DMS 273 treated with DMSO at 0.1 percent for 48 hours (cell line): ENCODE data around the gene SND1.

Experiments used
- DNase-seq: peaks from one replicate; lab custom pipeline; 2025; lab: John Stamatoyannopoulos, UW

SND1 gene

DNA sequence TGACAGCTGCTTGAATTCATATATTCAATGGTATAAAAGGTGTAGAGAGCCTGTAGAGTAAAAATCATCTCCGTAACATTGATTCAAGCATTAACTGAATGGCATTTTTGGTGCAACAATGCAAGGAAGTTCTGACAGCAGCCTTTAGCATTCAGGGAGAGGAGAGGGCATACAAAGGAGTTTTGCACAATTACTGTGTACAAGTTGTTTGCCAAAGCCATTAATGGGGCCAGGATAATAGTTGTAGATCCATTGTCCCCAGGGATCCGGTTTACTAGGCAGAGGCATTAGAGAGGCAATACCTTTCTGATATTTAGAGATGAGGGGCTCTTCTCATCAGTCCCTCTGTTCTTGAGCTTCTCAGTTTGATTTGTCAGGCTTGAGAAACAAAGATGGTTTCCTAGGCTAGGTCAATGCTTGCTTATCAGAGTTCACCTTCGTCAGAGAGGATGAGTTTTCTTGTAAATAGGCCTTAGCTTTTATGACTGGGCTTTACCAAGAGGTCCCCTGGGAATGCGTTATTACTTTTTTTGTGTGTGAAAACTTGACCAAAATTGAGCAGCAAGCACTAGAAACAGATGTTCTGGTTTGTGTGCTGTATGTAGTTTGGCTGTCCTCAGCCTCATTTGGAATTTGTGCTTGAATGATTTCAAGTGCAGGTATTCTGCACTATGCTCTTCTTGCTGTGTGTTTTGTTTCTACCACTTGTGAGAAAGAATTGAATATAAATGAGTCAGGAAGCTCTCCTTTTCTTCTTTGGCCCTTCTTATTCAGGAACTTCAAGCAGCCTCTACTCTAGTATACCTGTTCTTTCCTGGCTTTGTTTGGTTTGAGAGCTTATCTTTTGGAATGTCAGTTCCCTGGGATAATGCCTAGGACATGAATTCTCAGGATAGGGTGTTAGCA lies 32.0 kb downstream of the SND1 start:
- DNase-seq = no peak

DNA sequence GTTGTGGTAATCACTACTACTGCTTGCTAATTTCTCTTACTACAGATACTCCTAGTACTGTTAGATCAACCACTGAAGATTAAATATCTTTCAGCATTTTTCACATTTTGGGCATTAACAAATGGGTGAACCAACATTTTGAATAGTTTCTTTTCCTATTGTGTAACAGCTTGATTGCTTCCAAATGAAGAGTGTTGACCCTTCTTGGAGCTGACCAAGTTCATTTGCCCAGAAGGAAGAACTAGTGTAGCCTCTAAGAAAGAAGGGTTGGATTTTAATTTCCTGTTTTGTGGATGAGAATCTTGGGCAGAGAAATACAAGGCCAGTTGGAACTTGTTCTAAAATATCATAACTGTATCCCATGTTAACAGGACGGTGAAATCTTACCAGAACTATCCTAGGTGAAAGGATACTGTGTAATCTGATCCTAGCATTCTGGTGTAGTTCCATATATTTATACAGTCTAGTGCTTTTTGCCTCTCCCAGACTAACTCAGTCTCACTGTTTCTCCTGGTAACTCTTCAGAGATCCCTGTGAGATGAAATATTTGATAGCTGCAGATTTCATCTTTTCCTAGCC lies 37.3 kb downstream of the SND1 start:
- DNase-seq = no peak

DNA sequence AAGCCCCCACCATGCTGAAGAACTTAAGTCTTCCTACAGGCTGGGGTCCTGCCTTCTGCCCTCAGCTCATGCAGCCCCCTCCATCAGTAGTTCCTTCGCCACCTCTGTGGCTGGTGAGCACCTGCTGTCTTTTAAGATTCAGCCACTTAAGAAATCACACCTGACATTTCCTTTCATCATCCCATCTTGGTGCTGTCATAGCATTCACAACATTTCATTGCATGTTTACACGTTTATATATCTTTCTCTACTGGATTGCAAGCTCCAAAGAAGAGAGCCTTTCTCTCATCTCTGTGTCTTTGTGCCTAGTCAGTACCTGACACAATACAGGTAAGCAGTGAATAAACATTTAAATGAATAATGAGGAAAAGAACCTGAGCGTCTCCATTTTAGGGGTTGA lies 38.3 kb downstream of the SND1 start:
- DNase-seq = no peak

DNA sequence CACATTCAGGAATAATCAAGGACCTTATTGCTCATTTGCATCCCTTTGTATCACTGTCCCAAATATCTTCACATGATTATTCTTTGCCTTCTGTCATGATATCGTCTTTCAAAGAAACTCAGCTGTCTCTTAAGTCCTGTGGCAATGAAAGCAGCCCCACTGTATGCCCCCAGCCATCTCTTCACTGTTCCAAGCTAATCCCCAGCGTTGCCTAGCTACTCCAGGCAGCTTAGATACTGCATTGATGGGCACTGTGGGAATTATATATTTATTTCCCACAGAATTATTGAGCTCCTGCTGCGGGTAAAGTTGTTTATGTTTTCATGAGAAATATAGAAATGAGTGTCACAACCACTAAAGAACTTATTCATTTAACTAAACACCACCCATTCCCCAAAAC lies 38.8 kb downstream of the SND1 start:
- DNase-seq = no peak

DNA sequence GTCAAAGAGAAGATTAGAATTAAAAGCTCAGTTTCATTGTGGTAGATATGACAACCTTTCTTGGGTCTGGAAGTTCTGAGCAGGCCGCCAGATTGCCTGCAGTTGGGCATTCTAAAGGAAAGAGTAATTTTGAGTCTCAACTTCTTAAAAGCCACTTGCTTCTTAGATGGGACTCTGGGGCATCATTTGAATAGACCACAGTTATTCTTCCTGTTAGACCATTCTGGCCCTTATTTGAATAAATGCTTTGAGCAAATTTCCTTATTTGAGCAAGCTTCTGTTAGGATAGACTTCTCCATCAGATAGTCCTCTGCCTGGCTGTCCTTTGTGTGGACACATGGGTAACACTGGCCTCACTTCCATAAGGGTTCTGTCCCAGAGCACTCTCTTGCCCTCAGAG lies 40.2 kb downstream of the SND1 start:
- no peak for DNase-seq

DNA sequence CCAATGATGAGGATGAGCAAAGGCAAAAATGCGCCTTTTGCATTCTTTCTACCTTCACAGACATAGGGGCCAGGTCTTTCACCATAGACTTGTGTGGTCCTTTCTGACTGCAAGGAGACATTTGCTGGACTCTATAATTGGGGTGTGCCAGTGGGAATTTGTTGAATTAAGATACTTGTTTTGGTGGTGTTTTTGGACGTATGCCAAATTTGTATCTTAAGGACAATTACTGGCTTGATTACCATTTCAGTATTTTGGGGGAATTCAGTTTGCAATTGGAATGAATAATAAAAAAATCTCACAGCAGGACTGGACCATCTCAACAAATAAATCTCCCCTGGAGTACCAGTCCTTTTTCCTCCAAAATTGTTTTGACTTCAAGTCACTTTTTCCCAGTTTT lies 47.9 kb downstream of the SND1 start:
- no peak for DNase-seq

DNA sequence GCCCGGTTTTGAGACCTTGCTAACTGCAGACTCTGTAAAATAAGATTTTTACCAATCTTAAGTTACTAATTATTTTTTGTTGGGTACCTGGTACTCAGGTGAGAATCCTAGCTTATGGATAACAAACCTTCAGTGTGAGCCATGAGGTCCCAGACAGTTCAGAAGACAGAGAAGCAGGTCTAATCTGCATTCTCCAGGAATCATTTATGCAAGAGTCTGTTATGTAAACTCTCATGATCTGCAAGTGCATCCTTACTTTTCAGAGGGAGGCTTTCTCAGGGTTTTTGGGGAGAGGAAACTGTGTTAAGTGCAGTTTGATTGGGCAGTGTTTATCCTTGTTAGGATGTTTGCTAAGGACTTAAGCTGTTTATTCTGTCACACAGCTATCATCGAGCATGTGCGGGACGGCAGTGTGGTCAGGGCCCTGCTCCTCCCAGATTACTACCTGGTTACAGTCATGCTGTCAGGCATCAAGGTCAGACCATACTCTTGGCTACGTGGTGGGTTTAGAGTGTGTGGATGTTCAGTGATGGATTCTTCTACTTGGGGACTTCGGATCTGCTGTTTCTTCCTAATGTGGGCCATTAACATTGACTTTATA lies 50.2 kb downstream of the SND1 start:
- DNase-seq = no peak

DNA sequence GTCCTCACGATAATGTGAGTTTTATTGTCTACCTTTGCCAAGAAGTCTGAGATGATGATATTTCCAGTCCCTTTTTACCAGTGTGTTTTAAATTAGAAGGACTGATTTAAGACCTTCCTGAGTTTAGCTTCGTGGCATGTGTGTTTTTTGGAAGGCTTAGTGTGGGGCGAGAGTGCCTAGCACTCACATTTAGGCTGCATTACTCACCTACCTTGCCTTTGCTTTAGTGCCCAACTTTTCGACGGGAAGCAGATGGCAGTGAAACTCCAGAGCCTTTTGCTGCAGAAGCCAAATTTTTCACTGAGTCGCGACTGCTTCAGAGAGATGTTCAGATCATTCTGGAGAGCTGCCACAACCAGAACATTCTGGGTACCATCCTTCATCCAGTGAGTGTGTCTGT lies 50.9 kb downstream of the SND1 start:
- no peak for DNase-seq

DNA sequence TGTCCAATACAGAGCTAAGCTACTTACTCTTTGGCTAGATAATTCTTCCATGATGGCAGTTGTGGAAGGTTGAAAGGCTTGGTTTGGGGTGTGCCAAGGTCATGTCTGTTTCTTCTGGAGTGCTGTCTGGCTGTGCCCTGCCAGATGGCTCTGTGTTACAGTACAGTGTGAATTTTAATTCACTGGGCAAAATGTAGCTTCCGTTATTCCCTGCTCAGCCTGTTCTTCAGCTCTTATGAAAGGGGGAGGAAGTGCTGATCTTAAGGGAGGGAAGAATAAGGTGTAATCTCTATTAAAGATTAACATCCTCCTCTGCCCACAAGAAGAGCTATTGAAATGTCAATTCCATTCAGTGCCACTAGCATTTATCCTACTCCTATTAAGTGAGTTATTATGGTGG lies 52.2 kb downstream of the SND1 start:
- DNase-seq = peak; percentile 36

DNA sequence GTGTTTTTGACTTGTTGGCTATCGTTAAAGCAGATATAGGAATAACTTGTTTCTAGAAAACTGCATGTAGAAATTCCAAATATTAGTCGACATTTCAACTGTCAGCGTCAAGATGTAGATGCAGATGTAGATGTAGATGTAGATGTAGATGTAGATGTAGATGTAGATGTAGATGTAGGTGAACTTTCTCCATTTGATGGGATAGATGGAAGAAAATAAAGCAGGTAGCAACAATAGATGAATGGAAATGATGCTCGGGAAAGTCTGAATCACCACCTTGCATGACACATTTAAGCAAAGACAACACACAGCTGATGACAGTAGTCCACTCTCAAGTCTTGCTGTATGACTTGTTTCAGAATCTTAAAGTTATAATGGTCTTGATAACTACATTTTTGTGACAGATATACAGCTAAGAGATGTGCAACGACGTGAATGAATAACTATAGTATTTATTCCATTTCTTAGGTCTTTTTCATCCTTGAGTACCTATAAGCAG lies 53.5 kb downstream of the SND1 start:
- DNase-seq = no peak

DNA sequence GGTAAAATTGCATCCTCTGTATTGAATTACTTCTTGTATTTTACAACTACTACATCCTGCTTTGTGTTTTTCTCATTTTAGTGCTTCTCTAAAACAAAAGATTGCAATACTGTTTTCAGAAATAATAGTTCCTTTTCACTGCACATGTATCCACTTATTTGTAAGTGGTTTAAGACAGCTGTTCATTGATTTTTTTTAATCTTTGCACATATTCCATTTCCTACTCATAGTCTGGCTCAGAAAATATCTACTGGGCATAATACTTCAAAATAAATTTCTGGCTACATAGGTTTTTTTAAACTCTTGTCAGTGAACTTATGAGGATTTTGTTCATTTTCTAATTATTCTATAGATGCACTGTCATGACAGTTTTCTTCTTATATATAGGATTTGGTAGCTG lies 54.8 kb downstream of the SND1 start:
- no peak for DNase-seq

DNA sequence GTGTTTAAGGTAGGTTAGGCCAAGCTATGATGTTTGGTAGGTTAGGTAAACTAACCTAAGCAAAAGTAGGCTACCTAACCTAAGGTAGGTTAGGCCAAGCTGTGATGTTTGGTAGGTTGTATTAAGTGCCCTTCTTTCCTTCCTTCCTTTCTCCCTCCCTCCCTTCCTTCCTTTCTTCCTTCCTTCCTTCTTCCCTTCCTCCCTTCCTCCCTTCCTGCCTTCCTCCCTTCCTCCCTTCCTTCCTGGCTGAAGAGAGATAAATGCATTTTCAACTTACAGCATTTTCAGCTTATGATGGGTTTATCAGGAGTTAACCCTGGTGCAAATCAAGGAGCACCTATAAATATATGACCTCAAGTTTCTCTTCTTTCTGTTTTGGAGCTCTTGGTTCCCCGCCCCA lies 56.2 kb downstream of the SND1 start:
- DNase-seq = no peak

DNA sequence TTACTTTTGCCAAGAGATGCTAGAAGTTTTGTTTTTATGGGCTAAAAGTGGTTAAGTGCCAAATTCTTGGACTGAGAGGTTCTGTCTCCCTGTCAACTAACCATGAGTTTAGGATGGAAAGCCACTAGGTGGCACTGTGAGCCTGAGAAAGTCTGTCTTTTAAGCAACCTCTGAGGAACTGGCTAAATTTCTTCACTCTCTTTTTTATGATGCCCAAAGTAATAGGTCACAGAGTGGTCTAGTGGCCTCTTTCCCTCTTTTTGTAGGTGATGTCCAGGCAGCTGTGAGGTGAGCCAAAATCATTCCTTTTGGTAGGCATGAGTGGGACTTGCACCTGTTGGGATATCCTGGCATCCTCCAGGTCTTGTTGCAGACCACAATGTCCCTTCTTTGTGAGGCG lies 56.8 kb downstream of the SND1 start:
- peak; percentile 51 for DNase-seq

DNA sequence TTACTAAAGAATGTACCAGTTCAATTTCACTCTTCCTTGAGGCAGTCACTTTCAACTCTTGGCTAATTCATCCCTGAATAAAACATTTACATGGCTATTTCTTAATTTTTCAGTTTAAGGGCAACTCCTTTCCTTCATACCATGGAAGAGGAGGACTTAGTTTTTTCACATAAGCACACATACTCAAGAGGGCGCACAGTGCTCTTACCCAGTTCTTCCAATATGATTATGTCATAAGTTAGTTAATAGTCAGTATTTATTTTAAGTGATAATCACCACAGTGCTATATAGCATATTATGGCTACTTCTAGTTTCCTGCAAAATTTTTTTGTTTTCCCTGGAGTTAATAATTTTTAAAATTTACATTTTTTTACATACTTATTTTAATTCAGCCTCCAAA lies 58.6 kb downstream of the SND1 start:
- DNase-seq = no peak

DNA sequence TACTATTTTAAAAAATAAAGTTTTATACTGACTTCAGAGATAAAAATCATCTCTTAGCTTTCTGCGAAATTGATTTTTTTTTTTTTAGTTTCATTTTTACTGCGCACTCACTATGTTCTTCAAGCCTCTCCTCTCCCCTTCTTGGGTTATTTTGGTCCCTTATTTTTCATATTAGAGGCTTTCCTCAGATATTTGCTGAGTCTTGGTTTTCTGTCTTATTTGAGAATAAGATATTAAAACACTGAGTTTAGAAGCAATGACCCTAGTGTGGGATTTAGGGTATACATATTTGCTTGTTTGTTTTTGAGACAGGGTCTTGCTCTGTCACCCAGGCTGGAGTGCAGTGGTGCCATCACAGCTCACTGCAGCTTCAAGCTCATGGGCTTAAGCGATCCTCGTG lies 59.9 kb downstream of the SND1 start:
- no peak for DNase-seq

DNA sequence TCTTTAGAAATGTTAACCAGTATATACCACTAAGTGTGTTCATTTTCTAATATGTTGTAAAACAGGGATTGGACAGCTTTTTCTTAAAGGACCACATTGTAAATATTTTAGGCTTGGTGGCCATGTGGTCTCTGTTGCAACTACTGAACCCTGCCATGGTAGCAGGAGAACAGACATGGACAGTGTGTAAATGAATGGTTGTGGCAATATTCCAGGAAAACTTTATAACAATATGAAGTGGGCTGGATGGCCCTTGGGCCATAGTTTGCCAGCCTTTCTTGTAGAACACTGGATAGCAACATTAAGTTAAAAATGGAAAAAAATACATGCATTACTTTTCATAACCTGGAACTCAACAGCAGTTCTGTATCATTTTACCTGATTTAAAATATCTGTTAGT lies 61.0 kb downstream of the SND1 start:
- DNase-seq = no peak

DNA sequence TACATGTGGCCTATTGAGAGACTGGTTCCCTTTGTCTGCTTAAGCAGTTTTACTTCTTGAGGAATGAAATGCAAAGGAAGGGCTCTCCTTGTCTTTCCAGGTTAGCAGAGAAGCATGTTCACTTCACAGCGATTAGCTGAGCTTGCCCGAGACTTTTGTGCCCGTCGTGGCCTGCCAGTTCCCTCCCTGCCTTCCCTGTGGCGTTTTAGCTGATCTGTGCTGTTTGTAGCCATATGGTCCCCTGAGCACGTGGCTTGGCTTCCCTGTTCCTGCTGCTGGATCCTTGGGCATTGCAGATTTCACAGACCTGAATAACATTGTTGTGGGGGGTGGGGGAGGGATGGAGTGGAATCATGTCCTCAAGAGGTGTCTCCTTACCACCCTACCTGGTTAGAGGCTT lies 61.8 kb downstream of the SND1 start:
- peak; percentile 90 for DNase-seq

DNA sequence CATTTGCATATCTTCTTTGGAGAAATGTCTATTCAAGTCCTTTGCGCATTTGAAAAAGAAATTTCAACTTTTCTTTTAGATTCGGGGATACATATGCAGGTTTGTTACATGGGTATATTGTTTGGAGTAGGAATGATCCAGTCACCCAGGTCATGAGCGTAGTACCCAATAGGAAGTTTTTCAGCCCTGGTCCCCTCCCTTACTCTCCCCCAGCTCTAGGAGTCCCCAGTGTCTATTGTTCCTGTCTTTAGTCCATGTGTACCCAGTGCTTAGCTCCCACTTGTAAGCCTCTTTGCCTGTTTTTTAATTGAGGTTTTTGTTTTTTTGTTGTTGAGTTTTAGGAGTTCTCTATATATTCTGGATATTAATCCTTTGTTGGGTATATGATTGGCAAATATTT lies 63.3 kb downstream of the SND1 start:
- no peak for DNase-seq

DNA sequence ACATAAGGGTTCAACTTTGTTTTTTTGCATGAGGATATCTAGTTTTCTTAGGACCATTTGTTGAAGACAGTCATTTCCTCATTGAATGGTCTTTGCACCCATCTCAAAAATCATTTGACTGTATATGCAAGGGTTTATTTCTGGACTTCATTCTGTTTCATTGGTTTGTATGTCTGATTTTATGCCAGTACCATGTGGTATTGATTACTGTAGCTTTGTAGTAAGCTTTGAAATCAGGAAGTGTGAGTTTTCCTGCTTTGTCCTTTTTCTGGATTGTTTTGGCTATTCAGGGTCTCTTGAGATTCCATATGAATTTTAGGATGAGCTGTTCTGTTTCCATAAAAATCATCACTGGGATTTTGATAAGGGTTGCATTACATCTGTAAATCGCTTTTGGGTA lies 63.9 kb downstream of the SND1 start:
- DNase-seq = no peak

DNA sequence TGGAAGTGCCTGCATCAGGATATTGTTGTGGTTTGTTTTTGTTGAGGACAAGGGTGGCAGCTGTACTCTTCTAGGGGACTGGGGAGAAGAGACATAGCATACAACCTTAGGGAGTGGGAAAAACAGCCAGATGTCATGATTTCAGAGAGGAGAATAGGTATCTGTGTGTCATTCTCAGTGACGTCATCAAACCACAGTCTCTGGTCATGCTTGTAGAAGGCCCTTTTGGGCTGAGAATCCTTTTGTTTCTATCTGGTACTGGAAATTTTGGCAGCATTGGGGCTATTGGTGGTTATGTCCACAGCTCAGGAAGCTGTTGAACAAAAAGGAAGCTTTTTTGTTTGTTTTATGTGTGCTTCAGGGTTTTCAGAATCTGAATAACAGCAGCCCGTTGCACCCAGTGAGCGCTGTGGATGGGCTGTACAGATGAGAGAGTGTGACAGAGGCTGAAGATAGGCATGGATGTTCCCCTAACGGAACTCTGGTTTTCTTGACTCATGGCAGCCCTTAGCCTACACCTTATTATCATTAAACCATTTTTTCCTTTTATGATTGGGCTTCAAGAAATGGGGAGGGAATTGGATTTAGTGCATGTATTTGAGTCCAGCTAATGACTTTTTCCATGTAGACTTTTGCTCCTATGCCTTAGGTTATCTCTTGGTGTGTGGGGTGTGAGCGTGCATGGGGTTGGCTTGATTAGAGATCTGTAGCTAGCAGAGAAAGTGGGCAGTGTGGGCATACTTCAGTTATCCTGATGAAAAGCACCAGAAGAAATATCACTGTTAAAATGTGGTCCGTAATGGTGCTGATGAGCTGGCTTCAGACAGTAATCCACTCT lies 65.7 kb downstream of the SND1 start:
- no peak for DNase-seq

DNA sequence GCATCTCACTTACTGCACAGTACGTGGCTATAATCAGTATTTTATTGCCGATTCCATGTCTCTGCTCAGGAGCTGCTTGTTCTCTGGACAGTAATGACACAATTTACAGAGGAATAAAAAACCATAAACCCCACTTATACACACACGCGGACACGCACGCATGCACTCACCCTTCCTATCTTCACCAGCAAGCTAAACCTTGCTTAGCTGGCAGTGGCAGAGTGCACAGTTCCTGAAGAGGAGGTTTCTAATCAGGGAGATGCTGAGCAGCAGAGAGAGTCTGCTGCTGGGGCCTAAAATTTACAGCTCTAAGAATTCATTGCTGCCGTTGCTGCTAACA lies 66.3 kb downstream of the SND1 start:
- DNase-seq = no peak

DNA sequence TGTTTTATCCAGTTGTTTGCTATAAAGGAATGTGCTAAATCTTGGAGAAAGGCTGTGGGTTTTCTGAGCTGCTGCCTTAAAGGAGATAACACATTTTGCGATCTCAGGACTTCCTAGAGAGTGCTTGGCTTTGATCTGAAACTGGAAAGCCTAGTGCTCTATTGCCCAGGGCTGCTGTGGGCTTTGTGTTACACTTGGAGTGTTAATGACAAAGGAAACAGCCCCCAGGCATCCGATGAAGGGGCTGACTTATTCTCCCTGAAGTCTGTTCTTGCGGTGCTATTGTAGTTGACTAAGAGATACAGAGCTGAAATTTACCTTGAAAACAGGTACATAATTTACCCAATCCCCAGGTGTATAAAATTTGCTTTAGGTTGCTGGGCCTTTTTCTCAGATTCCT lies 74.5 kb downstream of the SND1 start:
- DNase-seq = no peak
